Tibial nerve (tissue), 4 donors: ENCODE data around the gene PDF. TPM values are rescaled to one million over a fixed set of nuclear protein-coding genes. Genes with fewer than 3 reads are reported as not detected.

Experiments used
- DNase-seq, 2 donors: peaks; one replicate each; pipeline ENCODE4 v3.0.0-alpha.2; 2019; ENCODE audit warnings: low spot score in 2 of 2
- H3K27ac ChIP-seq, 4 donors: fragments of 200-600 bp; sonication (generic) in 3 of 4; one replicate each; pipeline ENCODE4 v1.5.1; 2017 to 2019; ENCODE audit warnings: mild to moderate bottlenecking in 1 of 4
- H3K27me3 ChIP-seq, 2 donors: fragments of 200-600 bp; sonication (generic) in 1 of 2; one replicate each; pipeline versions ENCODE4 v1.5.1 to v1.6.0; 2017 to 2019
- H3K36me3 ChIP-seq, 3 donors: fragments of 200-600 bp; sonication (generic); one replicate each; pipeline ENCODE4 v1.5.1; 2018 to 2019
- H3K4me1 ChIP-seq, 4 donors: fragments of 200-600 bp; sonication (generic) in 3 of 4; one replicate each; pipeline ENCODE4 v1.5.1; 2017 to 2019
- H3K4me3 ChIP-seq, 4 donors: fragments of 200-600 bp; sonication (generic) in 3 of 4; one replicate each; pipeline ENCODE4 v1.5.1; 2017 to 2019; ENCODE audit warnings: mild to moderate bottlenecking in 1 of 4, moderate library complexity in 1 of 4
- H3K9me3 ChIP-seq, 4 donors: fragments of 200-600 bp; sonication (generic) in 3 of 4; one replicate each; pipeline ENCODE4 v1.5.1; 2017 to 2019
- CTCF ChIP-seq, 5 experiments: fragments of 200-600 bp in 3 of 5; fragments of 450-650 bp in 2 of 5; sonication (generic) in 3 of 5; IDR thresholded peaks; one replicate each; pipeline ENCODE4 v1.5.1; 2016 to 2019; ENCODE audit warnings: antibody characterized with exemption in 5 of 5, mild to moderate bottlenecking in 3 of 5, moderate library complexity in 2 of 5
- EP300 ChIP-seq, 2 donors: sonication (generic); formaldehyde crosslinking; IDR thresholded peaks; one replicate each; pipeline ENCODE4 v1.6.1; 2017; ENCODE audit warnings: antibody characterized with exemption in 2 of 2, mild to moderate bottlenecking in 1 of 2
- POLR2A ChIP-seq, 2 donors: fragments of 450-650 bp; IDR thresholded peaks; one replicate each; pipeline ENCODE4 v1.6.1; 2017; ENCODE audit warnings: antibody characterized with exemption in 2 of 2, mild to moderate bottlenecking in 2 of 2, moderate library complexity in 2 of 2
- WGBS, 2 donors: methylation state at CpG; one replicate each; pipeline ENCODE4 v1.1.5; 2018; 5-methylcytosine and 5-hydroxymethylcytosine counted together
- total RNA-seq, 4 donors: library from RNA; depleted of rRNA; stranded (reverse); fragments of >200 nt; gene quantifications; one replicate each; pipeline ENCODE4 v1.1.0, GENCODE V29; 2016

The PDF gene
- total RNA-seq, 4 donors from 2014 or later: 6.8 to 20.7 (median 15.8) TPM

DNA sequence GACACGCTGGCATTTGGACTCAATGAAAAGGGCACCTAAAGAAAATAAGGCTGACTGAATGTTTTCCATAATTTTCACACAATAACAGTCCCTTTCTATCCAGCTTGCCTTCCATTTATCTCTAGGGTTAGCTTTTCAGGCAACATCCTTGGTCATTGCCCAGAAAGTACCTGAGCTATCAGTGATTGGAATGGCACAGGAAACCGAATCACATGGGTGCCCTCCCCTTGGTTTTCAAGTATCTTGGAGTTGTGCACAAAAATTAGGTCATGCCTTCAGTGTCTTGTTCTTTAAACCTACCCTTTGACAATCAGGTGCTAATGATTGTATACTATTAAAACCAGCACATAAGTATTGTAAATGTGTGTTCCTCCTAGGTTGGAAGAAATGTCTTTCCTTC is 22.5 kb downstream of the PDF start:
- peaks cover 3 to 20% (median 16%) of the 10 kb centered on the region in 4 donors for H3K4me1 ChIP-seq
- no peak overlapping the region for H3K4me3 ChIP-seq
- DNase-seq: no peak
- H3K27ac ChIP-seq: no peak overlapping the region
- no peaks in the 10 kb centered on the region for H3K27me3 ChIP-seq
- no peaks in the 10 kb centered on the region for H3K9me3 ChIP-seq
- TF ChIP-seq EP300 (IDR thresholded peaks at IDR 0.05) (no peak), CTCF (IDR thresholded peaks at IDR 0.05) (no peak), POLR2A (IDR thresholded peaks at IDR 0.05) (no peak)
- H3K36me3 ChIP-seq: peaks cover 0 to 6% (median 0%) of the 10 kb centered on the region in 3 donors
- 91 to 94% methylated on average over 2 of the region's 2 CpGs for WGBS, 2 donors

DNA sequence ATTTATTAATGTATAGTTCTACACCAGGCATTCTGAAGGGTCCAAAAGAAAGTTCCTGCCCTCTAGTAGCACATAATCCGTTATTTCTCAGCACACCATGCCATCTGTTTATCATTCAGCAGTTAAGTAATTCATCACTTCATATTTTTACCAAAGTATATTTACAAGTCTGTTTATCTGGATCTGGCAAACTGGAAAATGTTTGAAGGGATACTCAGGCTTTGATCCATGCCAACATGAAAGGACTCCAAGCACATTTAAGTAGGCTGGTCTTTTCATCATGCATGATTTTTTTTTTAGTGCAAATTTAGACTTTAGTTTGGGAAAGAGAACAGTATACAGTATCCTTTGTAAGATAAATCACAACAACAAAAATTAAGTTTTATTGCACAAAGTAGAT is 23.3 kb downstream of the PDF start:
- Histone ChIP-seq H3K36me3 (peaks cover 0 to 6% (median 0%) of the 10 kb centered on the region in 3 donors), H3K27ac (no peak overlapping the region), H3K27me3 (no peaks in the 10 kb centered on the region), H3K9me3 (no peaks in the 10 kb centered on the region), H3K4me3 (no peak overlapping the region), H3K4me1 (peaks cover 0 to 13% (median 9%) of the 10 kb centered on the region in 4 donors)
- WGBS, 2 donors: 77 to 79% methylated on average over 1 of the region's 1 CpG
- DNase-seq: no peak
- TF ChIP-seq EP300 (IDR thresholded peaks at IDR 0.05): no peak
- no peak for TF ChIP-seq CTCF (IDR thresholded peaks at IDR 0.05)
- TF ChIP-seq POLR2A (IDR thresholded peaks at IDR 0.05): no peak

- DNase-seq: no peak
- H3K9me3 ChIP-seq: no peaks in the 10 kb centered on the region
- no peak overlapping the region for H3K4me3 ChIP-seq
- H3K4me1 ChIP-seq: peaks cover 0 to 10% (median 5%) of the 10 kb centered on the region in 4 donors
- WGBS, 2 donors: 36 to 59% methylated on average over 1 of the region's 1 CpG
- no peak overlapping the region for H3K27ac ChIP-seq
- no peaks in the 10 kb centered on the region for H3K27me3 ChIP-seq
- H3K36me3 ChIP-seq: peaks cover 0 to 16% (median 0%) of the 10 kb centered on the region in 3 donors
- no peak for TF ChIP-seq CTCF (IDR thresholded peaks at IDR 0.05)
- no peak for TF ChIP-seq EP300 (IDR thresholded peaks at IDR 0.05)
- no peak for TF ChIP-seq POLR2A (IDR thresholded peaks at IDR 0.05)
These were observed 24.4 kb downstream of the PDF start for GRCh38 chr16:69306031-69306430.

- Histone ChIP-seq H3K9me3 (no peaks in the 10 kb centered on the region), H3K4me1 (no peaks in the 10 kb centered on the region), H3K27me3 (no peaks in the 10 kb centered on the region), H3K4me3 (no peak overlapping the region), H3K36me3 (peaks cover 0 to 50% (median 0%) of the 10 kb centered on the region in 3 donors), H3K27ac (no peak overlapping the region)
- no peak for DNase-seq
- no peak for TF ChIP-seq POLR2A (IDR thresholded peaks at IDR 0.05)
- no peak for TF ChIP-seq CTCF (IDR thresholded peaks at IDR 0.05)
- TF ChIP-seq EP300 (IDR thresholded peaks at IDR 0.05): no peak
- WGBS, 2 donors: 89 to 91% methylated on average over 4 of the region's 4 CpGs
These were observed 28.1 kb downstream of the PDF start for GRCh38 chr16:69302301-69302700.

- no peak for TF ChIP-seq EP300 (IDR thresholded peaks at IDR 0.05)
- no peak for TF ChIP-seq POLR2A (IDR thresholded peaks at IDR 0.05)
- TF ChIP-seq CTCF (IDR thresholded peaks at IDR 0.05): no peak
- no peaks in the 10 kb centered on the region for H3K27me3 ChIP-seq
- peaks cover 0 to 51% (median 0%) of the 10 kb centered on the region in 3 donors for H3K36me3 ChIP-seq
- no peak overlapping the region for H3K4me3 ChIP-seq
- 86 to 89% methylated on average over 4 of the region's 4 CpGs for WGBS, 2 donors
- H3K4me1 ChIP-seq: no peaks in the 10 kb centered on the region
- DNase-seq: no peak
- no peak overlapping the region for H3K27ac ChIP-seq
- no peaks in the 10 kb centered on the region for H3K9me3 ChIP-seq
These were observed 28.5 kb downstream of the PDF start for GRCh38 chr16:69301861-69302260.
